Neural cell (in vitro differentiated cells): ENCODE measurements around the gene EXOC6B. TPM values are rescaled to one million over a fixed set of nuclear protein-coding genes. Genes with fewer than 3 reads are reported as not detected.

ENCODE experiments used
- H2AFZ ChIP-seq: fragments of 200-600, 300-800 bp; sonication (generic), shearing (Covaris generic); 2 replicates; pipeline ENCODE4 v1.6.0; 2014; ENCODE audit warnings: low read depth, mild to moderate bottlenecking, antibody characterized with exemption, low read length, moderate library complexity
- H3F3A ChIP-seq: fragments of 200-600 bp; shearing (Covaris generic); 2 replicates; pipeline ENCODE4 v1.6.1; 2016; ENCODE audit warnings: mild to moderate bottlenecking, moderate library complexity, mixed read lengths, antibody characterized with exemption, low read length; ENCODE audit not compliant: insufficient read depth, poor library complexity, severe bottlenecking
- H3K27ac ChIP-seq: fragments of 200-600, 300-800 bp; sonication (generic), shearing (Covaris generic); 2 replicates; pipeline ENCODE4 v1.5.1; 2014; ENCODE audit warnings: mild to moderate bottlenecking, low read length, moderate library complexity
- H3K27me3 ChIP-seq: fragments of 300-800, 200-600 bp; sonication (generic), shearing (Covaris generic); 2 replicates; pipeline ENCODE4 v1.6.0; 2014; ENCODE audit warnings: mild to moderate bottlenecking, low read depth, low read length, moderate library complexity; ENCODE audit not compliant: insufficient read depth
- H3K36me3 ChIP-seq: fragments of 300-800, 200-600 bp; sonication (generic), shearing (Covaris generic); 2 replicates; pipeline ENCODE4 v1.5.1; 2014; ENCODE audit warnings: mild to moderate bottlenecking, antibody characterized with exemption, low read length, moderate library complexity; ENCODE audit not compliant: insufficient read depth
- H3K4me2 ChIP-seq: fragments of 300-800, 200-600 bp; sonication (generic), shearing (Covaris generic); 2 replicates; pipeline ENCODE4 v1.6.0; 2014; ENCODE audit warnings: mild to moderate bottlenecking, low read length
- H3K4me3 ChIP-seq: fragments of 300-800, 200-600 bp; sonication (generic), shearing (Covaris generic); 2 replicates; pipeline ENCODE4 v1.5.1; 2014; ENCODE audit warnings: mild to moderate bottlenecking, low read length, moderate library complexity
- H3K79me2 ChIP-seq: fragments of 200-600 bp; shearing (Covaris generic); replicated peaks from 2 replicates; pipeline ENCODE4 v1.6.0; 2014; ENCODE audit warnings: mild to moderate bottlenecking, low read length, moderate library complexity; ENCODE audit not compliant: insufficient read depth
- H3K9ac ChIP-seq: fragments of 300-800, 200-600 bp; sonication (generic), shearing (Covaris generic); 2 replicates; pipeline ENCODE4 v1.6.1; 2016; ENCODE audit warnings: mild to moderate bottlenecking, low read length, mixed read lengths
- H3K9me2 ChIP-seq: fragments of 200-600 bp; shearing (Covaris generic); 2 replicates; pipeline ENCODE4 v1.6.1; 2016; ENCODE audit warnings: mild to moderate bottlenecking, low read length, mixed read lengths; ENCODE audit not compliant: insufficient read depth
- H3K9me3 ChIP-seq: fragments of 200-600, 300-800 bp; sonication (generic), shearing (Covaris generic); 2 replicates; pipeline ENCODE4 v1.6.1; 2016; ENCODE audit warnings: mild to moderate bottlenecking, mixed run types, low read length, moderate library complexity, mixed read lengths
- H4K20me1 ChIP-seq: fragments of 200-600 bp; shearing (Covaris generic); 2 replicates; pipeline ENCODE4 v1.6.1; 2016; ENCODE audit warnings: mild to moderate bottlenecking, mixed run types; ENCODE audit not compliant: insufficient read depth
- EP300 ChIP-seq: fragments of 450-650 bp; conservative IDR thresholded peaks from 2 replicates; pipeline ENCODE4 v1.6.1; 2014; ENCODE audit warnings: antibody characterized with exemption, mild to moderate bottlenecking, moderate library complexity; ENCODE audit not compliant: poor library complexity, severe bottlenecking
- EZH2 ChIP-seq: fragments of 200-600, 300-800 bp; shearing (Covaris generic), sonication (generic); IDR thresholded peaks from 2 replicates; pipeline ENCODE4 v1.6.1; 2014; ENCODE audit warnings: antibody characterized with exemption, low read length, borderline replicate concordance, mild to moderate bottlenecking; ENCODE audit not compliant: insufficient read depth, poor library complexity, severe bottlenecking
- MXI1 ChIP-seq: fragments of 450-650 bp; conservative IDR thresholded peaks from 2 replicates; pipeline ENCODE4 v1.6.1; 2014; ENCODE audit warnings: antibody characterized with exemption, mild to moderate bottlenecking; ENCODE audit not compliant: poor library complexity, severe bottlenecking
- POLR2AphosphoS5 ChIP-seq: IDR thresholded peaks from 2 replicates; pipeline ENCODE4 v1.6.1; 2012
- RAD21 ChIP-seq: fragments of 450-650 bp; conservative IDR thresholded peaks from 2 replicates; pipeline ENCODE4 v1.6.1; 2014; ENCODE audit warnings: antibody characterized with exemption, mild to moderate bottlenecking, moderate library complexity
- SMC3 ChIP-seq: fragments of 450-650 bp; conservative IDR thresholded peaks from 2 replicates; pipeline ENCODE4 v1.6.1; 2014; ENCODE audit warnings: antibody characterized with exemption, mild to moderate bottlenecking, moderate library complexity; ENCODE audit not compliant: poor library complexity
- TAF1 ChIP-seq: IDR thresholded peaks from 2 replicates; pipeline ENCODE4 v1.6.1; 2012; ENCODE audit warnings: low read depth
- polyA plus RNA-seq: library from polyadenylated mRNA; depleted of rRNA; stranded (reverse); fragments of >200 nt; gene quantifications from 2 replicates; pipeline ENCODE4 v1.2.3, GENCODE V29; 2014
- TF ChIP-seq, protein P1 (sequence below): fragments of 450-650 bp; IDR thresholded peaks from 2 replicates; pipeline ENCODE4 v1.5.1; 2014; ENCODE audit warnings: antibody characterized with exemption, mild to moderate bottlenecking, moderate library complexity; ENCODE audit not compliant: poor library complexity, severe bottlenecking
- TF ChIP-seq, protein P2 (sequence below): IDR thresholded peaks from 2 replicates; pipeline ENCODE4 v1.6.1; 2012; ENCODE audit warnings: borderline replicate concordance

EXOC6B gene
- polyA plus RNA-seq, 1 donor from 2014 or later, result 23.4 TPM

DNA sequence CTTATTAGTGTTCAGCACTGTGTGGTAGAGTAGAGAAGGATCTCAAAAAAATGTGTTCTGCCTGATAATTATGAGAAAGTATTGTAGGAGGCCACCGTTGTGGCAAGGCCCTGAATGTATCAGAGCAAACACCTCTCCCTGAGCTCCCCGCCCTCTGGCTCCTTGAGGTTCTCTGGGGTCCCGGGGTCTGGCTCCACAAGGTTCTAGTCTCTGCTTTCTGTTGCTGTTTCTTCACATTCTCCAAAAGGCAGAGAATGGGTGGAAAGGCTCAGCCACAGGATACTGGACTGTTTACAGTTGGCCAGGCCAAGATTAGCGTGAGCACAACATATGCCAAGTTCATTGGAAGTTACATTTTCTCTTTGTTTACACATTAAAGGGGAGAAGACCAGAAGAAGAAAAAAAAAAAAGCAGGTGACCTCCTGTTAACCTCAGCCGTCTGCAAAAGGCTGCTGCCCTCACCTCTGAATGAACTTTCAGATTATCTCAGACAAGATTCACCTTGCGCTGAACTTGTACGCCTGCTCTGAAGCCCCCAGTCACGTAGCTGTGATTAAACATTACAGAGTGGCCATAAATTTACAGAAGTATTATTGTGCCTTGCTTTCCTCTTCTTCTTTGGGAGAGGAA lies 621.6 kb downstream of the EXOC6B start:
- Histone ChIP-seq H3K36me3 (no peaks in the 10 kb centered on the region), H3K27ac (no peak overlapping the region)
- TF ChIP-seq EP300, result no peak
- TF ChIP-seq RAD21, result no peak
- TF ChIP-seq, protein P1, sequence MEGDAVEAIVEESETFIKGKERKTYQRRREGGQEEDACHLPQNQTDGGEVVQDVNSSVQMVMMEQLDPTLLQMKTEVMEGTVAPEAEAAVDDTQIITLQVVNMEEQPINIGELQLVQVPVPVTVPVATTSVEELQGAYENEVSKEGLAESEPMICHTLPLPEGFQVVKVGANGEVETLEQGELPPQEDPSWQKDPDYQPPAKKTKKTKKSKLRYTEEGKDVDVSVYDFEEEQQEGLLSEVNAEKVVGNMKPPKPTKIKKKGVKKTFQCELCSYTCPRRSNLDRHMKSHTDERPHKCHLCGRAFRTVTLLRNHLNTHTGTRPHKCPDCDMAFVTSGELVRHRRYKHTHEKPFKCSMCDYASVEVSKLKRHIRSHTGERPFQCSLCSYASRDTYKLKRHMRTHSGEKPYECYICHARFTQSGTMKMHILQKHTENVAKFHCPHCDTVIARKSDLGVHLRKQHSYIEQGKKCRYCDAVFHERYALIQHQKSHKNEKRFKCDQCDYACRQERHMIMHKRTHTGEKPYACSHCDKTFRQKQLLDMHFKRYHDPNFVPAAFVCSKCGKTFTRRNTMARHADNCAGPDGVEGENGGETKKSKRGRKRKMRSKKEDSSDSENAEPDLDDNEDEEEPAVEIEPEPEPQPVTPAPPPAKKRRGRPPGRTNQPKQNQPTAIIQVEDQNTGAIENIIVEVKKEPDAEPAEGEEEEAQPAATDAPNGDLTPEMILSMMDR, result no peak
- no peak for TF ChIP-seq SMC3
- no peak for TF ChIP-seq TAF1
- TF ChIP-seq POLR2AphosphoS5, result no peak
- TF ChIP-seq EZH2, result no peak
- TF ChIP-seq, protein P2, sequence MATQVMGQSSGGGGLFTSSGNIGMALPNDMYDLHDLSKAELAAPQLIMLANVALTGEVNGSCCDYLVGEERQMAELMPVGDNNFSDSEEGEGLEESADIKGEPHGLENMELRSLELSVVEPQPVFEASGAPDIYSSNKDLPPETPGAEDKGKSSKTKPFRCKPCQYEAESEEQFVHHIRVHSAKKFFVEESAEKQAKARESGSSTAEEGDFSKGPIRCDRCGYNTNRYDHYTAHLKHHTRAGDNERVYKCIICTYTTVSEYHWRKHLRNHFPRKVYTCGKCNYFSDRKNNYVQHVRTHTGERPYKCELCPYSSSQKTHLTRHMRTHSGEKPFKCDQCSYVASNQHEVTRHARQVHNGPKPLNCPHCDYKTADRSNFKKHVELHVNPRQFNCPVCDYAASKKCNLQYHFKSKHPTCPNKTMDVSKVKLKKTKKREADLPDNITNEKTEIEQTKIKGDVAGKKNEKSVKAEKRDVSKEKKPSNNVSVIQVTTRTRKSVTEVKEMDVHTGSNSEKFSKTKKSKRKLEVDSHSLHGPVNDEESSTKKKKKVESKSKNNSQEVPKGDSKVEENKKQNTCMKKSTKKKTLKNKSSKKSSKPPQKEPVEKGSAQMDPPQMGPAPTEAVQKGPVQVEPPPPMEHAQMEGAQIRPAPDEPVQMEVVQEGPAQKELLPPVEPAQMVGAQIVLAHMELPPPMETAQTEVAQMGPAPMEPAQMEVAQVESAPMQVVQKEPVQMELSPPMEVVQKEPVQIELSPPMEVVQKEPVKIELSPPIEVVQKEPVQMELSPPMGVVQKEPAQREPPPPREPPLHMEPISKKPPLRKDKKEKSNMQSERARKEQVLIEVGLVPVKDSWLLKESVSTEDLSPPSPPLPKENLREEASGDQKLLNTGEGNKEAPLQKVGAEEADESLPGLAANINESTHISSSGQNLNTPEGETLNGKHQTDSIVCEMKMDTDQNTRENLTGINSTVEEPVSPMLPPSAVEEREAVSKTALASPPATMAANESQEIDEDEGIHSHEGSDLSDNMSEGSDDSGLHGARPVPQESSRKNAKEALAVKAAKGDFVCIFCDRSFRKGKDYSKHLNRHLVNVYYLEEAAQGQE, result no peak
- no peak for TF ChIP-seq MXI1

DNA sequence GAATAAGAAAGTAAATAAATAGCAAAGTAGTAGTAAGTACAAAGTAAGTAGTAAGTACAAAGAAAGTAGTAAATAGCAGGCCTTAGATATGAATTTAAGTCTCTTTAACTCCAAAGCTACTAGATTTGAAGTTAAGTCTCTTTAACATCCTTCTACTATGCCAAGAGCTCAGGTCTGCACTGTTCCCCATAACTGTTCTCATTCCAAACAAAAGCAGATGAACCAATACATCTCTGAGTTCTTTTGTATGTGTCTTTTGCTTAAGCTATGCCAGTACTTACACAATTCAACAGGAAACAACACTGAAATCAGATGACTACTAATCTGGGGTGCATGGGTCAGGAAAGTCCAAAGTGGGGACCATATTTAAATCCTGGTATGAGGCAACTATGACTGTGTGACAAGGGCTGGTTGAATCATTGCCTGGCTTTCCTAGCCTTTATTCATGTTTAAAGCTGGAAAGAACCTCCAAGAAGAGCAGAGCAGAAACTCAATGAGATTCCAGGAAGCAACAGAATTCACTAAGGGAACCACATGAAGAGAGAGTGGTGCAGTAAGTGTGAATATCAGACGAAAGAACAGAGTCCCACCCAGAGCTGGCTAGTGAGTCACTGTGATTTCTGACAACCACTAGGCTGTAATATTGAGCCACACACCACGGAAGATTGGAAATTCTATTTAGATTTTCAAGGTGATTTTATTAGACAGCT lies 627.1 kb downstream of the EXOC6B start:
- Histone ChIP-seq H2AFZ (no peak overlapping the region), H3K27me3 (no peaks in the 10 kb centered on the region), H3K9ac (no peak overlapping the region), H3K4me3 (no peak overlapping the region), H4K20me1 (no peaks in the 10 kb centered on the region), H3K9me2 (no peaks in the 10 kb centered on the region), H3K36me3 (no peaks in the 10 kb centered on the region), H3F3A (no peaks in the 10 kb centered on the region), H3K9me3 (no peaks in the 10 kb centered on the region), H3K27ac (no peak overlapping the region), H3K4me2 (no peak overlapping the region), H3K79me2 (no peaks in the 10 kb centered on the region)
- TF ChIP-seq, protein P2, result no peak
- TF ChIP-seq, protein P1, result no peak
- TF ChIP-seq MXI1 (no peak), EZH2 (no peak), TAF1 (no peak), POLR2AphosphoS5 (no peak), SMC3 (no peak), EP300 (no peak), RAD21 (no peak)

More for the DNA sequence above, 621.6 kb downstream of the EXOC6B start:
- no peak overlapping the region for H2AFZ ChIP-seq
- no peaks in the 10 kb centered on the region for H3K9me3 ChIP-seq
- H3K79me2 ChIP-seq, result no peaks in the 10 kb centered on the region
- no peaks in the 10 kb centered on the region for H4K20me1 ChIP-seq
- H3K4me3 ChIP-seq, result no peak overlapping the region
- no peak overlapping the region for H3K4me2 ChIP-seq
- no peaks in the 10 kb centered on the region for H3F3A ChIP-seq
- H3K9me2 ChIP-seq, result no peaks in the 10 kb centered on the region
- H3K27me3 ChIP-seq, result no peaks in the 10 kb centered on the region
- H3K9ac ChIP-seq, result no peak overlapping the region
